Measurements from ENCODE around the gene POLL. TPM values are rescaled to one million over a fixed set of nuclear protein-coding genes. Genes with fewer than 3 reads are reported as not detected.

Gene POLL
- total RNA-seq, 1 donor from 2014 or later = 27.8 TPM

- no peak overlapping the region for H3K27ac Mint-ChIP-seq (ENCODE audit: unreplicated experiment)
Measured at GRCh38 chr10:101615525-101616116, 27.6 kb upstream of the POLL start.

GRCh38 chr10:101614663-101615524 is 26.8 kb upstream of the POLL start:
- H3K9ac ChIP-seq (ENCODE audit: low read length) = no peak overlapping the region
- peaks cover 14% of the 10 kb centered on the region for H4K20me1 ChIP-seq (ENCODE audit: insufficient read depth, low read length)
- no peaks in the 10 kb centered on the region for H3K9me3 ChIP-seq (ENCODE audit: insufficient read depth, low read depth, low read length)
- Mint-ChIP-seq H3K9me3 (ENCODE audit: unreplicated experiment) (no peaks in the 10 kb centered on the region), H3K4me3 (ENCODE audit: unreplicated experiment) (no peak overlapping the region), H3K36me3 (ENCODE audit: low read depth, unreplicated experiment) (peaks cover 24% of the 10 kb centered on the region), H3K27ac (ENCODE audit: unreplicated experiment) (no peak overlapping the region), H3K27me3 (ENCODE audit: low read depth, unreplicated experiment) (no peaks in the 10 kb centered on the region), H3K4me1 (ENCODE audit: low read depth, unreplicated experiment) (peaks cover 8% of the 10 kb centered on the region)
- FAIRE-seq (no peak), DNase-seq (ENCODE audit: low read depth) (no peak)
- H2AFZ ChIP-seq (ENCODE audit: low read depth, low read length) = no peak overlapping the region
- H3K79me2 ChIP-seq (ENCODE audit: insufficient read depth, low read length) = no peaks in the 10 kb centered on the region
- peaks cover under 1% of the 10 kb centered on the region for H3K4me1 ChIP-seq (ENCODE audit: insufficient read depth, low read length)
- H3K4me2 ChIP-seq (ENCODE audit: low read length) = no peak overlapping the region
- TF ChIP-seq, protein P1, sequence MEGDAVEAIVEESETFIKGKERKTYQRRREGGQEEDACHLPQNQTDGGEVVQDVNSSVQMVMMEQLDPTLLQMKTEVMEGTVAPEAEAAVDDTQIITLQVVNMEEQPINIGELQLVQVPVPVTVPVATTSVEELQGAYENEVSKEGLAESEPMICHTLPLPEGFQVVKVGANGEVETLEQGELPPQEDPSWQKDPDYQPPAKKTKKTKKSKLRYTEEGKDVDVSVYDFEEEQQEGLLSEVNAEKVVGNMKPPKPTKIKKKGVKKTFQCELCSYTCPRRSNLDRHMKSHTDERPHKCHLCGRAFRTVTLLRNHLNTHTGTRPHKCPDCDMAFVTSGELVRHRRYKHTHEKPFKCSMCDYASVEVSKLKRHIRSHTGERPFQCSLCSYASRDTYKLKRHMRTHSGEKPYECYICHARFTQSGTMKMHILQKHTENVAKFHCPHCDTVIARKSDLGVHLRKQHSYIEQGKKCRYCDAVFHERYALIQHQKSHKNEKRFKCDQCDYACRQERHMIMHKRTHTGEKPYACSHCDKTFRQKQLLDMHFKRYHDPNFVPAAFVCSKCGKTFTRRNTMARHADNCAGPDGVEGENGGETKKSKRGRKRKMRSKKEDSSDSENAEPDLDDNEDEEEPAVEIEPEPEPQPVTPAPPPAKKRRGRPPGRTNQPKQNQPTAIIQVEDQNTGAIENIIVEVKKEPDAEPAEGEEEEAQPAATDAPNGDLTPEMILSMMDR (IDR thresholded peaks at IDR 0.05; ENCODE audit: insufficient read depth, low read depth, low read length) = no peak
- TF ChIP-seq EZH2 (IDR thresholded peaks at IDR 0.05; ENCODE audit: insufficient read depth, low read length) = no peak
- no peak overlapping the region for H3K4me3 ChIP-seq (ENCODE audit: insufficient read depth, low read depth, low read length)
- no peaks in the 10 kb centered on the region for H3K36me3 ChIP-seq (ENCODE audit: insufficient read depth, low read length)
- H3K27me3 ChIP-seq (ENCODE audit: insufficient read depth, low read length) = no peaks in the 10 kb centered on the region
- H3K27ac ChIP-seq (ENCODE audit: low read depth, low read length) = no peak overlapping the region

More at GRCh38 chr10:101615525-101616116, 27.6 kb upstream of the POLL start:
- H3K27me3 Mint-ChIP-seq (ENCODE audit: low read depth, unreplicated experiment) = no peaks in the 10 kb centered on the region
- no peaks in the 10 kb centered on the region for H3K36me3 ChIP-seq (ENCODE audit: insufficient read depth, low read length)
- TF ChIP-seq EZH2 (IDR thresholded peaks at IDR 0.05; ENCODE audit: insufficient read depth, low read length) = no peak
- TF ChIP-seq, protein P1 (IDR thresholded peaks at IDR 0.05; ENCODE audit: insufficient read depth, low read depth, low read length) = no peak
- no peaks in the 10 kb centered on the region for H3K27me3 ChIP-seq (ENCODE audit: insufficient read depth, low read length)
- no peak overlapping the region for H3K4me3 Mint-ChIP-seq (ENCODE audit: unreplicated experiment)
- peaks cover 7% of the 10 kb centered on the region for H3K4me1 Mint-ChIP-seq (ENCODE audit: low read depth, unreplicated experiment)
- H3K4me2 ChIP-seq (ENCODE audit: low read length) = no peak overlapping the region
- no peaks in the 10 kb centered on the region for H3K9me3 ChIP-seq (ENCODE audit: insufficient read depth, low read depth, low read length)
- peaks cover 25% of the 10 kb centered on the region for H3K36me3 Mint-ChIP-seq (ENCODE audit: low read depth, unreplicated experiment)
- H2AFZ ChIP-seq (ENCODE audit: low read depth, low read length) = no peak overlapping the region
- H3K27ac ChIP-seq (ENCODE audit: low read depth, low read length) = no peak overlapping the region
- H4K20me1 ChIP-seq (ENCODE audit: insufficient read depth, low read length) = peaks cover 14% of the 10 kb centered on the region
- no peaks in the 10 kb centered on the region for H3K9me3 Mint-ChIP-seq (ENCODE audit: unreplicated experiment)
- H3K4me3 ChIP-seq (ENCODE audit: insufficient read depth, low read depth, low read length) = no peak overlapping the region
- no peak overlapping the region for H3K9ac ChIP-seq (ENCODE audit: low read length)
- DNase-seq (ENCODE audit: low read depth) (no peak), FAIRE-seq (no peak)
- no peaks in the 10 kb centered on the region for H3K4me1 ChIP-seq (ENCODE audit: insufficient read depth, low read length)
- H3K79me2 ChIP-seq (ENCODE audit: insufficient read depth, low read length) = no peaks in the 10 kb centered on the region
